Uterus (tissue), 4 donors: Measurements from ENCODE around the gene MYNN. TPM values are rescaled to one million over a fixed set of nuclear protein-coding genes. Genes with fewer than 3 reads are reported as not detected.

ENCODE experiments used
- DNase-seq, 2 donors: peaks; one replicate each; pipeline ENCODE4 v3.0.0-alpha.2; 2019 to 2020
- H3K27ac ChIP-seq, 2 donors: fragments of 200-600 bp; sonication (generic); 1 replicate in 1 of 2; 2 replicates in 1 of 2; pipeline ENCODE4 v1.5.1; 2016 to 2018
- H3K27me3 ChIP-seq, 2 donors: fragments of 200-600 bp; sonication (generic); one replicate each; pipeline ENCODE4 v1.5.1; 2018 to 2019; ENCODE audit warnings: control low read depth in 1 of 2
- H3K36me3 ChIP-seq, 2 donors: fragments of 200-600 bp; sonication (generic); one replicate each; pipeline ENCODE4 v1.5.1; 2019; ENCODE audit warnings: control low read depth in 1 of 2
- H3K4me1 ChIP-seq, 2 donors: fragments of 200-600 bp; sonication (generic); one replicate each; pipeline ENCODE4 v1.5.1; 2018 to 2019; ENCODE audit warnings: control low read depth in 1 of 2
- H3K4me3 ChIP-seq, 2 donors: fragments of 200-600 bp; sonication (generic); 1 replicate in 1 of 2; 2 replicates in 1 of 2; pipeline ENCODE4 v1.5.1; 2018 to 2019; ENCODE audit warnings: mild to moderate bottlenecking in 1 of 2
- H3K9me3 ChIP-seq, 2 donors: fragments of 200-600 bp; sonication (generic); one replicate each; pipeline ENCODE4 v1.5.1; 2019; ENCODE audit warnings: control low read depth in 1 of 2
- CTCF ChIP-seq, 4 experiments: fragments of 200-600 bp in 2 of 4; fragments of 450-650 bp in 2 of 4; sonication (generic) in 2 of 4; IDR thresholded peaks; one replicate each; pipeline ENCODE4 v1.5.1; 2016 to 2019; ENCODE audit warnings: antibody characterized with exemption in 4 of 4, mild to moderate bottlenecking in 2 of 4, moderate library complexity in 1 of 4
- POLR2A ChIP-seq, 2 donors: fragments of 450-650 bp; IDR thresholded peaks; one replicate each; pipeline ENCODE4 v1.6.1; 2016; ENCODE audit warnings: antibody characterized with exemption in 2 of 2, mild to moderate bottlenecking in 1 of 2, moderate library complexity in 1 of 2
- intact Hi-C: fragments of 100-400 bp; cut with DNase I; formaldehyde crosslinking; loops from one replicate; pipeline ENCODE4 v1.15.1; 2023; ENCODE audit warnings: low total_unique reads
- total RNA-seq, 4 donors: library from RNA; depleted of rRNA in 3 of 4; stranded (reverse); fragments of >200 nt in 3 of 4; gene quantifications; one replicate each; pipeline versions ENCODE4 v1.1.0 to v1.2.4, GENCODE V29; 2014 to 2023
- donor health status: DM: yes; HTN: yes; CAD: no.

MYNN gene
- total RNA-seq, 4 donors from 2014 or later = 17.2 to 55.9 (median 23.0) TPM

GRCh38 chr3:169790219-169790618 lies 17.0 kb downstream of the MYNN start:
- no peaks in the 10 kb centered on the region for H3K4me1 ChIP-seq

GRCh38 chr3:169790687-169791429 lies 17.7 kb downstream of the MYNN start:
- no peak for DNase-seq
- Histone ChIP-seq H3K4me3 (no peak overlapping the region), H3K9me3 (no peaks in the 10 kb centered on the region), H3K27me3 (no peaks in the 10 kb centered on the region), H3K4me1 (no peaks in the 10 kb centered on the region), H3K36me3 (no peaks in the 10 kb centered on the region), H3K27ac (no peak overlapping the region)
- intact Hi-C loops = no loop called here
- TF ChIP-seq CTCF (IDR thresholded peaks at IDR 0.05) (no peak), POLR2A (IDR thresholded peaks at IDR 0.05) (no peak)

More at GRCh38 chr3:169790219-169790618, 17.0 kb downstream of the MYNN start:
- Histone ChIP-seq H3K27me3 (no peaks in the 10 kb centered on the region), H3K27ac (no peak overlapping the region), H3K9me3 (no peaks in the 10 kb centered on the region), H3K36me3 (no peaks in the 10 kb centered on the region), H3K4me3 (no peak overlapping the region)
- TF ChIP-seq CTCF (IDR thresholded peaks at IDR 0.05) = no peak
- no peak for TF ChIP-seq POLR2A (IDR thresholded peaks at IDR 0.05)
- intact Hi-C loops = no loop called here
- no peak for DNase-seq

- H3K36me3 ChIP-seq = no peaks in the 10 kb centered on the region
- H3K27ac ChIP-seq = no peak overlapping the region
- no peak for DNase-seq
- TF ChIP-seq POLR2A (IDR thresholded peaks at IDR 0.05) (no peak), CTCF (IDR thresholded peaks at IDR 0.05) (no peak)
- H3K9me3 ChIP-seq = no peaks in the 10 kb centered on the region
- H3K27me3 ChIP-seq = no peaks in the 10 kb centered on the region
- H3K4me3 ChIP-seq = no peak overlapping the region
- intact Hi-C loops = no loop called here
- H3K4me1 ChIP-seq = no peaks in the 10 kb centered on the region
Measured at GRCh38 chr3:169792359-169792758, 19.2 kb downstream of the MYNN start.

- H3K36me3 ChIP-seq = no peaks in the 10 kb centered on the region
- TF ChIP-seq CTCF (IDR thresholded peaks at IDR 0.05) (no peak), POLR2A (IDR thresholded peaks at IDR 0.05) (no peak)
- DNase-seq = no peak
- no peak overlapping the region for H3K4me3 ChIP-seq
- no peaks in the 10 kb centered on the region for H3K4me1 ChIP-seq
- no peaks in the 10 kb centered on the region for H3K27me3 ChIP-seq
- intact Hi-C loops = no loop called here
- H3K27ac ChIP-seq = no peak overlapping the region
- no peaks in the 10 kb centered on the region for H3K9me3 ChIP-seq
Measured at GRCh38 chr3:169804681-169805080, 31.5 kb downstream of the MYNN start.

GRCh38 chr3:169809230-169809795 lies 36.1 kb downstream of the MYNN start:
- Histone ChIP-seq H3K27ac (no peak overlapping the region), H3K4me3 (no peak overlapping the region), H3K4me1 (no peaks in the 10 kb centered on the region), H3K27me3 (no peaks in the 10 kb centered on the region), H3K9me3 (no peaks in the 10 kb centered on the region), H3K36me3 (no peaks in the 10 kb centered on the region)
- no peak for DNase-seq
- intact Hi-C loops = no loop called here
- no peak for TF ChIP-seq POLR2A (IDR thresholded peaks at IDR 0.05)
- no peak for TF ChIP-seq CTCF (IDR thresholded peaks at IDR 0.05)
